MM.1S (cell line): ENCODE data around the gene ESRRB.

ENCODE experiments used
- DNase-seq: peaks from one replicate; pipeline ENCODE4 v3.0.0-alpha.2; 2015
- H2AFZ ChIP-seq: fragments of 300-600 bp; sonication (generic); 2 replicates; pipeline ENCODE4 v1.6.0; 2016; ENCODE audit warnings: antibody characterized with exemption, low read length
- H3F3A ChIP-seq: fragments of 300-600 bp; sonication (generic); 2 replicates; pipeline ENCODE4 v1.6.1; 2016; ENCODE audit warnings: mild to moderate bottlenecking, antibody characterized with exemption, low read length, moderate library complexity, mixed read lengths; ENCODE audit not compliant: insufficient read depth
- H3K27ac ChIP-seq: fragments of 300-600 bp; sonication (generic); 2 replicates; pipeline ENCODE4 v1.5.1; 2016; ENCODE audit warnings: mild to moderate bottlenecking, low read length
- H3K27me3 ChIP-seq: fragments of 300-600 bp; sonication (generic); replicated peaks from 2 replicates; pipeline ENCODE4 v1.6.0; 2016; ENCODE audit warnings: low read length; ENCODE audit not compliant: insufficient read depth
- H3K36me3 ChIP-seq: fragments of 300-600 bp; sonication (generic); replicated peaks from 2 replicates; pipeline ENCODE4 v1.6.1; 2016; ENCODE audit warnings: mild to moderate bottlenecking, low read length, mixed read lengths; ENCODE audit not compliant: insufficient read depth
- H3K4me1 ChIP-seq: fragments of 300-600 bp; sonication (generic); 2 replicates; pipeline ENCODE4 v1.6.1; 2016; ENCODE audit warnings: low read length, mixed read lengths
- H3K4me2 ChIP-seq: fragments of 300-600 bp; sonication (generic); 2 replicates; pipeline ENCODE4 v1.6.0; 2016; ENCODE audit warnings: low read depth, low read length
- H3K4me3 ChIP-seq: fragments of 300-600 bp; sonication (generic); 2 replicates; pipeline ENCODE4 v1.5.1; 2016; ENCODE audit warnings: low read length, mixed read lengths
- H3K79me2 ChIP-seq: fragments of 300-600 bp; sonication (generic); 2 replicates; pipeline ENCODE4 v1.6.1; 2016; ENCODE audit warnings: mixed run types, low read length, mixed read lengths
- H3K9ac ChIP-seq: fragments of 300-600 bp; sonication (generic); 2 replicates; pipeline ENCODE4 v1.6.1; 2016; ENCODE audit warnings: low read length, mixed read lengths
- H3K9me2 ChIP-seq: fragments of 300-600 bp; sonication (generic); replicated peaks from 2 replicates; pipeline ENCODE4 v1.6.1; 2016; ENCODE audit warnings: mild to moderate bottlenecking, low read length, mixed read lengths; ENCODE audit not compliant: insufficient read depth
- H3K9me3 ChIP-seq: fragments of 300-600 bp; sonication (generic); replicated peaks from 2 replicates; pipeline ENCODE4 v1.6.1; 2016; ENCODE audit warnings: mild to moderate bottlenecking, low read length, mixed read lengths; ENCODE audit not compliant: insufficient read depth
- H4K20me1 ChIP-seq: fragments of 300-600 bp; sonication (generic); 2 replicates; pipeline ENCODE4 v1.6.1; 2016; ENCODE audit warnings: mild to moderate bottlenecking, low read length, moderate library complexity, mixed read lengths; ENCODE audit not compliant: insufficient read depth
- EZH2 ChIP-seq: fragments of 300-600 bp; sonication (generic); optimal IDR thresholded peaks from 2 replicates; pipeline ENCODE3; 2017; ENCODE audit warnings: low read depth, mild to moderate bottlenecking, antibody characterized with exemption, low read length, mixed read lengths
- EZH2phosphoT487 ChIP-seq: fragments of 300-600 bp; sonication (generic); IDR thresholded peaks from 2 replicates; pipeline ENCODE4 v1.6.1; 2018; ENCODE audit warnings: antibody characterized with exemption, low read length
- TF ChIP-seq, protein P1 (sequence below): fragments of 300-600 bp; sonication (generic); IDR thresholded peaks from 2 replicates; pipeline ENCODE4 v1.5.1; 2016; ENCODE audit warnings: antibody characterized with exemption, low read length, mixed read lengths

Gene ESRRB

DNA sequence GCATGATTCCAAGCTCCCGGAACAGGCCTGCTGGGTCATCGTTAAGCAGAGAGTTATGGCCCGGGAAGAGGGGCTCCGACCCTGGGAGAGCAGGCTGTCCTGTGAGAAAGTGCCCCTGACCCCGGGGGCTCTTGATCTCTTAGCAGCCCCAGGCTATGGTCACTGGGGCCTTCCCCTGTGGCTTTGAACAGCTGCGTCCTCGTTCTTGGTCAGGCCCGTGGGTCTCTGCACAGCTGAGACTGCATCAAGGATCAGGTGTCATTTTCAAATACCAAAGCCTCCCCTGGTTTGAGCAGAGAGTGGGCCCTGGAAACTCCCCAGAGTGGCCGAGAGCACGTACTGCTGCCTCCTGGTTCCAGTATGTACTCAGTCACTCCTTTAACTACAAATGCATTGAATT is 114.8 kb downstream of the ESRRB start:
- H3K27ac ChIP-seq = no peak overlapping the region
- no peaks in the 10 kb centered on the region for H3K4me1 ChIP-seq
- no peak overlapping the region for H2AFZ ChIP-seq
- H4K20me1 ChIP-seq = no peaks in the 10 kb centered on the region
- no peaks in the 10 kb centered on the region for H3K27me3 ChIP-seq
- H3K36me3 ChIP-seq = no peaks in the 10 kb centered on the region
- no peak overlapping the region for H3K9ac ChIP-seq
- DNase-seq = no peak
- no peaks in the 10 kb centered on the region for H3K9me2 ChIP-seq
- no peak overlapping the region for H3K4me2 ChIP-seq
- no peak for TF ChIP-seq EZH2
- no peak for TF ChIP-seq EZH2phosphoT487
- TF ChIP-seq, protein P1, sequence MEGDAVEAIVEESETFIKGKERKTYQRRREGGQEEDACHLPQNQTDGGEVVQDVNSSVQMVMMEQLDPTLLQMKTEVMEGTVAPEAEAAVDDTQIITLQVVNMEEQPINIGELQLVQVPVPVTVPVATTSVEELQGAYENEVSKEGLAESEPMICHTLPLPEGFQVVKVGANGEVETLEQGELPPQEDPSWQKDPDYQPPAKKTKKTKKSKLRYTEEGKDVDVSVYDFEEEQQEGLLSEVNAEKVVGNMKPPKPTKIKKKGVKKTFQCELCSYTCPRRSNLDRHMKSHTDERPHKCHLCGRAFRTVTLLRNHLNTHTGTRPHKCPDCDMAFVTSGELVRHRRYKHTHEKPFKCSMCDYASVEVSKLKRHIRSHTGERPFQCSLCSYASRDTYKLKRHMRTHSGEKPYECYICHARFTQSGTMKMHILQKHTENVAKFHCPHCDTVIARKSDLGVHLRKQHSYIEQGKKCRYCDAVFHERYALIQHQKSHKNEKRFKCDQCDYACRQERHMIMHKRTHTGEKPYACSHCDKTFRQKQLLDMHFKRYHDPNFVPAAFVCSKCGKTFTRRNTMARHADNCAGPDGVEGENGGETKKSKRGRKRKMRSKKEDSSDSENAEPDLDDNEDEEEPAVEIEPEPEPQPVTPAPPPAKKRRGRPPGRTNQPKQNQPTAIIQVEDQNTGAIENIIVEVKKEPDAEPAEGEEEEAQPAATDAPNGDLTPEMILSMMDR = no peak
- H3F3A ChIP-seq = no peaks in the 10 kb centered on the region
- no peaks in the 10 kb centered on the region for H3K79me2 ChIP-seq
- no peak overlapping the region for H3K4me3 ChIP-seq
- H3K9me3 ChIP-seq = no peaks in the 10 kb centered on the region

DNA sequence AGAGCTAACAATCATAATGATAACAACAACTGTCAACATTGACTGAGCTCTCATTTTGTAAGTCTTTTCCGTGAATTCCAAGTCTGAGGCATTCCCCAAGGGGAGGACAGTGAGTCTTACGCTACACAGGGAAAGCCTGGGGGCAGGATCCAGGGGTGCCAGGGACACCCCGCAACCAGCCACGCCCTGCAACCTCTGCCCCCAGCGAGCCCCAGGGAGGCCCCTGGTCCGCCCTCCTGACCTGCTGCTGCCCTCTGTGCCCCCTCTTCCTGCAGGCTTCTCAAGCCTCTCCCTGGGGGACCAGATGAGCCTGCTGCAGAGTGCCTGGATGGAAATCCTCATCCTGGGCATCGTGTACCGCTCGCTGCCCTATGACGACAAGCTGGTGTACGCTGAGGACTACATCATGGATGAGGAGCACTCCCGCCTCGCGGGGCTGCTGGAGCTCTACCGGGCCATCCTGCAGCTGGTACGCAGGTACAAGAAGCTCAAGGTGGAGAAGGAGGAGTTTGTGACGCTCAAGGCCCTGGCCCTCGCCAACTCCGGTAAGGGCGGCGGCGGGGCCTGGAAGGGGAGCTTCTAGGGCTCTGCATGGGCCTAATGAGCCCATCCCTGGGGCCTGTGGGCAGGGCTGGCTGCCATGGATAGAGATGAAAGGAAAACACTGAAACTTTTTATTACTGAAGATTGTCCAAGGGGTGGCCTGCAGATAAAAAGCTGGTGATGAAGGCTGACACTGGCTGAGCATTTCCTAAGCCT is 115.4 kb downstream of the ESRRB start:
- Histone ChIP-seq H3K9ac (no peak overlapping the region), H3K9me3 (no peaks in the 10 kb centered on the region), H3K4me3 (no peak overlapping the region), H3F3A (no peaks in the 10 kb centered on the region), H3K4me2 (no peak overlapping the region), H3K9me2 (no peaks in the 10 kb centered on the region), H4K20me1 (no peaks in the 10 kb centered on the region), H3K79me2 (no peaks in the 10 kb centered on the region), H3K36me3 (no peaks in the 10 kb centered on the region), H3K27me3 (no peaks in the 10 kb centered on the region), H3K4me1 (no peaks in the 10 kb centered on the region), H2AFZ (no peak overlapping the region), H3K27ac (no peak overlapping the region)
- DNase-seq = no peak
- TF ChIP-seq EZH2 = no peak
- TF ChIP-seq, protein P1 = no peak
- no peak for TF ChIP-seq EZH2phosphoT487

DNA sequence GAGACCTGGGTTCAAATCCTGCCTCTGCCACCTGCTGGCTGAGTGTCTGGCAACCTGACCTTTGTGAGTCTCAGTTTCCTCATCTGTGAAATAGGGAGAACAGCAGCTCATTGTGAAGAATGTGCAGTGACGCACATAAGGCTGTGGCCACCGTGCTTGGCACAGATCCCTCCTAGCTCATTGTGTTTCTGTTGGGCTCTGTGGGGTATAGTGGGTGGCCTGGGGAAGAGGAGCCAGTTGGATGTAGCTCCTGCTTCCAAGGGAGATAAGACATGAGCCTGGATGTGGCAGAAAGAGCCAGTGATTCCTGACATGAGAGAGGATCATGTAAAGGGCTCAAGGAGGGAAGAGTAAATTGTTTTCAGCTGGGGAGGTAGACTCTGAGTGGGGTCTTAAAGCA is 120.0 kb downstream of the ESRRB start:
- H4K20me1 ChIP-seq = no peaks in the 10 kb centered on the region
- no peaks in the 10 kb centered on the region for H3K4me1 ChIP-seq
- no peaks in the 10 kb centered on the region for H3K27me3 ChIP-seq
- no peak overlapping the region for H3K9ac ChIP-seq
- no peaks in the 10 kb centered on the region for H3K79me2 ChIP-seq
- no peak overlapping the region for H3K4me2 ChIP-seq
- no peak overlapping the region for H3K4me3 ChIP-seq
- no peak overlapping the region for H2AFZ ChIP-seq
- no peaks in the 10 kb centered on the region for H3F3A ChIP-seq
- no peak overlapping the region for H3K27ac ChIP-seq
- H3K9me3 ChIP-seq = no peaks in the 10 kb centered on the region
- TF ChIP-seq EZH2 = no peak
- TF ChIP-seq, protein P1 = no peak
- no peak for TF ChIP-seq EZH2phosphoT487
- H3K9me2 ChIP-seq = no peaks in the 10 kb centered on the region
- H3K36me3 ChIP-seq = no peaks in the 10 kb centered on the region
- DNase-seq = no peak
